OCI-M2 (cell line): ENCODE data around the gene CMIP.

Experiments
- DNase-seq: peaks from one replicate; lab custom pipeline; 2025; ENCODE audit not compliant: unreplicated experiment; lab: John Stamatoyannopoulos, UW

Gene CMIP

GRCh38 chr16:81492965-81493754 is 48.6 kb downstream of the CMIP start:
- DNase-seq: no peak

DNA sequence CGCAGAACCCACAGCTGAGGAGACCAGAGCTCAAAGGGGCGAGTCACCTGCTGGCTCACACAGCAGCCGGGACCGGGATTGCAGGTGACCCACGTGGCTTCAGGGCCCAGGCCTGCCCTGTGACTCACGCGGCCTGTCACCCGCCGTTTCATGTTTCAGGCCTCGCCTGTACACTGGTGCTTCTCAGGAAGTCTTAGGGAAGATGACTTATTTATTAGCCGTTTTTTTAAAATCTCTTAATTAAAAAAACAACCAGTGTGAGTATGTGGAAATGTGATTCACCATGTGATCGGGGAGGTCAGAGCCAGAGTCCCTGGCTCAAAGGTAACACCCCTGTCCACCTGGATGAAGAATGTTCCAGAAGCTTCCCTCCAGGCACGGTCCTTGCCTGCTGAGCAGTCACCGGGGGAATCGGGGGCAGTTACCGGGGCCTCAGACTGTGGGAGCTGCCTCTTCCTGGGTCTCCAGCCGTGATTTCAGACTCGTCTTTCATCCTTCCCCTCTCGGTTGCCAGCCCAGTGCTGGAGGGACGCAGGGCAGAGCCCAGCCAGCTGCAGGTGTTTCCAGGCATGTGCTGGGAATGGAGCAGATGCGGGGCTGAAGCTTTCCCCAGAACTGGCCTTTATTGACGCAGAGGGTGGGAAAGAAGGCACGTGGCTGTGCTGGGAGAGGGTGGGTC is 49.3 kb downstream of the CMIP start:
- no peak for DNase-seq

DNA sequence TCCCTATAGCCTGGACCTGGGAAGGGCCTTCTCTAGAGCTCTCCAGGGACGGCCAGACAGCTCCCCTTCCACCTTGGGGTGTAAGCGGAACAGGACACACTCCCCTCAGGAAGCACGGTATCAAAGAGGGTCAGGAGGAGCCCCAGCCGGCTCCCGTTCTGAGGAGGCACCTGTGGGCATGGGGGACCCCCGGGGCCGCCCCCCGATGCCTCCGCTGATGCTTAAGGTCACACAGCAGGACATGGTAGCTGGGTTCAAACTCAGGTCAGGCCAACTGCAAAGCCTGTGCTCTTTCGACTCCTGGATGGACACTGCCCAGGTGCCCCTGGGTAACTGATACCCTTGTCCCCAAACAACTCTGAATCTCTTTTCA is 49.8 kb downstream of the CMIP start:
- DNase-seq: no peak

DNA sequence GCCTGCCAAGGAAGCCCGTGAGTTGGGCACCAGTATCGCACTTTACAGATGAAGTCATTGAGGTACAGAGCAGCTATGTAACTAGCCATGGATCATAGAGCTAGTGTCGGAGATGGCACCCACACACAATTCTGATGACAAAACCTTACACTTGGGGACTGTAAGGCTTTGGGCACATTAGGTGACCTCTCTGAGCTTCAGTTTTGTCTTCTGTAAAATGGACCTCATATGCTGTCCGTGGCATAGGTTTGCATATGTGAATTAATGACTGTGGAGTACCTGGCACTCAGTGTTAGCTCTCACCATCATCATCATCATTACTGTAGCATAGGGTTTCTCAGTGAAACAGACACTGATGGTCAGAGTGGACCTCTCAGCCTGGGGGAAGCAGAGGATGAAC is 50.3 kb downstream of the CMIP start:
- DNase-seq: no peak

DNA sequence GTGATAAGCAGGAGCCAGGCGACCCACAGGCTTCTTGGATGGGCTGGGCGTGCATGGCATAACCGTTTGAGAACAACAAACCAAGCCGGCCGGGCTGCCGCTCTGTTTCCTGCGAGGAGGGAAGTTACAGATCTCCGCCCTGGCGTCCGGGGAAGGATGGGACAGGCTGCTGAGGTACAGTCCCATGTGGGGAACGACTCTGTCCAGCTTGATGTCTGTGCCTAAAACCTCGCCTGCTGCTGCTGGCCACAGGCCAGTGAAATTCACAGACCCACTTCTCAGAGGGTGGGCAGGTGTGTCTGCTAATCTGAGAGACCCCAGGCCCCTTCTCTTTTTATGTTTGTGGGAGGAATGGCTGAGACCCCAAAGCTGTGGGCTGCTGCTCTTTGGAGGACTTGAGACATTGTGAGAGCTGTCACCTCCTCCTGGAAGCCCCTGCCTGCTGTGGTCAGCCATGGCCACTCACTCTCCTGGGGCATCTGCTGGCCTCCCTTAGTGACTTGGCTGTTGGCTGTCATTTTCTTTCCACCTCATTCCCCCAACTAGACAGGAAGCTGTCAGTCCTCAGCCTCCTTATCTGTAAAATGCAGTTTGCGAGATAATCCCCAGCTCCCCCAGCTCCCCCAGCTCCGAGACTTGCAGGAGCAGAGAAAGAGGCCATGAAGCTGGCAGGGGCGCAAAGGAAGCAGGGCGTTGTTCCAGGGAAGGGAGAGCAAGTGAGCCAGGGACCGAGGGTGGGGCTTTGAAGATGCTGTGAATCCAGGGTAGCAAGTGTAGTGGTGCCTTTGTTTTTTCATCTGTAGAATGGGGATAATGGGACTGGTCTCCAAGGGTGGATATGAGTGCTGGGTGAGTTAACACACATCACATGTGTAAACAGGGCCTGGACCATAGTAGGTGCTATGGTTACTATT is 51.0 kb downstream of the CMIP start:
- DNase-seq: peak; percentile 67

- no peak for DNase-seq
Measured at GRCh38 chr16:81496321-81496720, 51.7 kb downstream of the CMIP start.

DNA sequence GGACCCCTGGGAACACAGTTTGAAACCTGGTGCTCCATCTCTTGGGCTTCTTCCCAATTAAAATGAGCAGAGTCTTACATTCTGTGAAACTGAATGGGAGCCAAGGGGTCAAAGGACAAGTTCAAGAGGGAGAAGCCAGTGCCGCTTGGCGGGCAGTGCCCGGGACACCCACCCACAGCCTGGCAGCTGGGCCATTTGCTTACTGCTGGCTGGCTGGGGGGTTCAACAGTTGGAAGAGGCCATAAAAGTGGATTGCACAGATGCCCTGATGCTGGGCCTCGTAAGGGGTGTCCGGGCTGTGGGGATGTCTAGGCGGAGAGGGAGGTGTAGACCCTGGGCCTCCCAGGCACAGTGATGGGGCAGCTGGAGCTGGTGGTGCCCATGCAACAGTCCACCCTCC is 52.1 kb downstream of the CMIP start:
- DNase-seq: no peak

DNA sequence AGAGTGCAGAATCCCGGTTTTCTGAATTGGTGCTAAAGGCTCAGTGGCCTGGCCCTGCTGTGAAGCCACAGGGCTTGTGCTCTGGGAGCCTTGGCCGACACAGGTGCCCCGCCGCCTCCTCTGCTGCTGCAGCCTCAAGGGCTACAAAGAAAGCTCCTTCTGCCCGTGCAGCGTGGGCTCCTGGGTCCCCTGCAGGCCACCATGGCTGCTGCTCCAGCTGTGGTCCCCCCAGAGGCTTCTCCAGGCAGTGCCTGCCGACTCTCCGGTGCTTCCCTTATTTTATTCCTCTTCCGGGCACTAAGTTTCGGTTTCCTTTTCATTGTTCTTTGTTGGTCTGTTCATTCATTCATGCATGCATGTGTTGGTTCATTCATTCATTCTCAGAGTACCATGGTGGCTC is 53.1 kb downstream of the CMIP start:
- no peak for DNase-seq

GRCh38 chr16:81498351-81498750 is 53.7 kb downstream of the CMIP start:
- DNase-seq: no peak

- DNase-seq: no peak
Measured at GRCh38 chr16:81499576-81500380, 55.2 kb downstream of the CMIP start.

DNA sequence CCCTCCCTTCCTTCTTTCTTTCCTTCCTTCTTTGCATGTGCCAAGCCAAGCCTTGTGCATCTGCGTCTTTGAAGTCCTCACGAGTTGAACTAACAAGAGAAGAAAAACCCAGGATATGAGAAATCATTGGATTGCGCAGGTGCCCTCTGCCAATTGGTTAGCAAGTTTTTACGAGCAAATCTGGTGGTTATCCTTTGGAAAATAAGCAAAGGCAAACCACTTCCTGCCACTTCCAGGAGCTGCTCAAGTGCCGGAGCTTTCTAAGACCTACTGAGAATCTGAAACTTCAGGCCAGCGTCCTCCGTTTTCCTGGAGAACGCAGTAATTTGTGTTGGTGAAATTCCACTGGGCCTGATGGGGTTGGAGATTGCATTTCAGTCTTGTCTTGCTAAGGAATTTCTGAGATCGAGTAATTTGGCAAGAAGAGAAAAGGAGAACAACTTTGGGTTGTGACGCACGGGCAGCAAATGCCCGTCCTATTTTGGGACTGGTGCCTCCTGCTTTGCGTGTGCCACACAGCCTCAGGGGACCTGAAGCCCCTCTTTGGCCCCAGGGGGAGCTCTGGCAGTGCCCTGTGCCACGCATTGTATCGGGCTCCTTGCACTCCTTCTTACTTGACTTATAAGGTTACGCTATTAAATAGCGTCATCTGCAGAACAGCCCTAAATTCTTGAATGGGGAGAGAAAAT is 56.4 kb downstream of the CMIP start:
- DNase-seq: no peak

- DNase-seq: no peak
Measured at GRCh38 chr16:81502396-81503070, 57.9 kb downstream of the CMIP start.

DNA sequence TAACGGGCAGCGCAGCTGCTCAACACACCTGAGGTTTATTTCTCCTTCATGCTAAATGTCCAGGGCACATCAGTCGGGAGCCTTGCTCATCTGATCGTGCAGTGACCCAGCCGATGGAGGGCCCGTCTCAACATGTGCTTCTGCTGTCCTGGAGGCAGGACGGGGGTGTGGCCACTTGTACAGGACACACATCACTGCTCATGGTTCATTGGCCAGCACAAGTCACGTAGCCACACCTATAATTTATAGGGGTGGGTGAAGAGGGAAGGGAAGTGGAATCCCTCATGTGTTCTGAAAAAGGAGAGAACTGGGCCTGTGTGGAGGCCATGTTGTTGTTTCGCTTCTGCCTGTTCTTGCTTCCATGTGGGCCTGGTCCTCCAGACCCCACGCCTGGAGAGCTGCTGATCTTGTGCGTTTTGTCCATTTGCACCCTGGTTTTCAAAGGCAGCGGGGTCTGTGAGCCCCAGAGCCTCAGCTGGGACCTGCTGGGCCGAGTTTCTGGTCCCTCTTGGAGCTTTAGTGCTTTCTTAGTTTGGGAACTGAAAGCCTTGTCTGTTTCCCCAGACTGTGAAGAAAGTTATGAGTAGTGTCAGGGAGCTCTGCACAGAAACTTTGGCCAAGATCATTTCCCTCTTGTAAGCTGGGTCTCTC is 60.5 kb downstream of the CMIP start:
- DNase-seq: no peak

DNA sequence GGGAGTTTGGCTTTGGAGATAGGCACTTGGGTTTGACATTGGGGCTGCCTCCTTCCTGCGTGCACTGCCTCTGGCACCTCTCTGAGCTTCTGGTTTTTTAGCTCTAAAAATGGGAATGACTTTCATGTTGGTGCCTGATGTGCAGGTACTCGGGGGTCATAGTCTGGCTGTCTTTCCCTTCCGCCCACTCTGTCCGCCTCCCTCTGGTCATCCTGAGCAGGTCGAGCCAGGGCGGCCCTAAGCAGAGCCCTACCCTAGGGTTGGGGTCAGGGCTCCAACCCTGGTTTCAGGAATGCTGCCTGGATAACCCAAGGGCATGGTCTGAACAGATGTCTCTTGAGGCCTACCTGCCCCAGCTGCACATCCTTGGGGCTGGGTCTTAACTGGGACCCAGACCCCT is 64.8 kb downstream of the CMIP start:
- DNase-seq: no peak

GRCh38 chr16:81510016-81510415 is 65.4 kb downstream of the CMIP start:
- DNase-seq: no peak

DNA sequence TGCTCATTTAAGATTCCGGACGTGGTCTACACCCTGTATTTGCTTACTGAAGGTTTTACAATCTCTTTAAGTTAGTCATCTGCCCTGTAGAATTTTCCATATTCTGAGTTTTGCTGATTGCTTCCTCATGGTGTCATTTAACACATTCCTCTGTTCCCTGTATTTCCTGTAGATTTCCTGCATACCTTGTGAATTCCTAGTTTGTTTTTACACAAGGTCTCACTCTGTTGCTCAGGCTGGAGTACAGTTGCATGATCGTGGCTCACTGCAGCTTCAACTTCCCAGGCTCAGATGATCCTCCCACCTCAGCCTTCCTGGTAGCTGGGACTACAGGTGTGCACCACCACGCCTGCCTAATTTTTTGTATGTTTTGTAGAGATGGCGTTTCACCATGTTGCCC is 66.8 kb downstream of the CMIP start:
- DNase-seq: no peak

DNA sequence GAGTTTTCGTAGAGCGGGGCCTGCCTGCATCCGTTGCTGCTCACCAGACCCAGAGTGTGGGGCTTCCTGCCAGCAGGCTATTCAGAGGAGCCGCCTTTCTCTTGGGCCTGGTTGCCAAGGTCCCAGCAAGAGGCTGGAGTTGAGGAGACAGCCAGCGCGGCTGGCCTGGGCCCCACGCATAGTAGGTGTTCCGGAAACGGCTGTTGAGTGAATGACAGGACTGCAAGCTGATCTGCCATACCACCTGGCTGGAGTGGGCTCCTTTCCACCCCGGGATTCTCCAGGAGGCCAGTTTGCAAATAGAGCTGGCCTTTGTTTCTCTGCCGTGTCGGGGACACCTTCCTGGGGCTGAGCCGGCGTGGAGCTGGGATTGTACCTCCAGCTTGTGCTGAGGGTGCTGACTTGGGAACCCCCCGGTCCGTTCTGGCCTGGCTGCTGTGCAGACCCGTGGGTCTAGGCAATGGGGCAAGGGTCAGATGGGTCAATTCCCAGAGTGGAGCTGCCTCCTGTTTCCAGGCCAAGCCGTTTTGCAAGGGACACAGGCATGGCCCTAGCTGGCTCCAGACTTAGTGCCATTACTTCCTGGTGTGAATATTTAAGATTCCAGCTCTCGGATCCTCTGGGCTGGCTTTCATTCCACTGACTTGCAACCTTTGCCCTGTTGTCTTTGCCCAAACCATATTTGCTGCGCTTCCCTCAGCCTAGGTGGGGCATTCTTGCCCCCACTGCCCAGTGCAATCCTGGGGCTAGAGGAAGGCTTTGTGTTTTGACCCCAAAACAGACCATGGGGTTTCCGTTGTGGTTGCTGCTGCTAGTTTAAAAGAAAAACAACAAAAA is 68.8 kb downstream of the CMIP start:
- no peak for DNase-seq

DNA sequence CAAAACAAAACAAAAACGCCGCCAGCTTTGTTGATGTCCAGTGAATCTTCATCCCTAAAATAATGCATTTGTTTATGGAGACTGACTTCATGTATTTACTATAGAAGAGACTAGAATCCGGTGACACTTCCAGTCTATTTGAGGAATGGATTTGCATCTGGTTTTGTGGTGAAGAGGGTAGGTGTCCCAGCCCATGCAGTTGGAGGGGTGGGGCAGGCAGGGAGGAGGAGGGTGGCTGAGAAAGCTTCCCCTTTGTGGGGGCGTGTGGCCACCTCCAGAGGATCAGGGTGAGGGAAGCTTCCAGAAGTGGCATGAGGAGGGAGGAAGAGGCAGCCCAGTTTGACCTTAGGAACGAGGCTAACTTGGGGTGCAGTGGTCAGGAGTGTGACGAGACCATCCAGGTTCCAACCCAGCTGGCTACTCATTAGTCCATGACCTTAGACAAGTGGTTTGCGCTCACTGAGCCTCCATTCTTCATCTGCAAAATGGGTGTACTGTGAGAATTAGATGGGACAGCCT is 69.5 kb downstream of the CMIP start:
- DNase-seq: no peak
